RWPE2 (cell line): ENCODE measurements around the gene ADM2.

ENCODE experiments used
- ATAC-seq: fragments of 200-7000 bp; cut with Tn5 transposase; 3 replicates; pipeline ENCODE4 v1.9.1; 2021; ENCODE audit warnings: low read depth
- DNase-seq: peaks from one replicate; pipeline ENCODE4 v3.0.0-alpha.2; 2020; ENCODE audit warnings: low spot score
- H3K27ac ChIP-seq: fragments of 450-650 bp; 2 replicates; pipeline ENCODE4 v1.5.1; 2017; ENCODE audit warnings: mild to moderate bottlenecking; ENCODE audit not compliant: poor library complexity, severe bottlenecking
- H3K27me3 ChIP-seq: fragments of 250-450 bp; sonication (Bioruptor Pico); 2 replicates; pipeline ENCODE4 v1.5.1; 2021; ENCODE audit warnings: mild to moderate bottlenecking, moderate library complexity; ENCODE audit not compliant: insufficient read depth, poor library complexity, severe bottlenecking
- H3K36me3 ChIP-seq: fragments of 250-450 bp; sonication (Bioruptor Pico); 2 replicates; pipeline ENCODE4 v1.5.1; 2020; ENCODE audit warnings: low read depth, mild to moderate bottlenecking, moderate library complexity
- H3K4me1 ChIP-seq: fragments of 250-450 bp; sonication (Bioruptor Pico); 2 replicates; pipeline ENCODE4 v1.5.1; 2021; ENCODE audit warnings: mild to moderate bottlenecking, moderate library complexity; ENCODE audit not compliant: insufficient read depth, poor library complexity, severe bottlenecking
- H3K4me3 ChIP-seq: fragments of 250-450 bp; sonication (Bioruptor Pico); 2 replicates; pipeline ENCODE4 v1.5.1; 2021; ENCODE audit warnings: mild to moderate bottlenecking, moderate library complexity; ENCODE audit not compliant: severe bottlenecking
- H3K9me3 ChIP-seq: fragments of 250-450 bp; sonication (Bioruptor Pico); 2 replicates; pipeline ENCODE4 v1.5.1; 2021; ENCODE audit warnings: mild to moderate bottlenecking, moderate library complexity; ENCODE audit not compliant: severe bottlenecking
- CTCF ChIP-seq: fragments of 450-650 bp; IDR thresholded peaks from one replicate; pipeline ENCODE4 v1.5.1; 2017; ENCODE audit warnings: mild to moderate bottlenecking, moderate library complexity; ENCODE audit not compliant: poor library complexity, severe bottlenecking

Gene ADM2

GRCh38 chr22:50469377-50470305 is 11.7 kb upstream of the ADM2 start:
- Histone ChIP-seq H3K27ac (peak overlapping the region; percentile 62), H3K4me3 (no peak overlapping the region), H3K36me3 (peaks cover 27% of the 10 kb centered on the region), H3K27me3 (no peaks in the 10 kb centered on the region), H3K9me3 (no peaks in the 10 kb centered on the region), H3K4me1 (peaks cover 24% of the 10 kb centered on the region)
- TF ChIP-seq CTCF = no peak
- DNase-seq = peak; percentile 93
- peak; percentile 85 for ATAC-seq

GRCh38 chr22:50470491-50470890 is 10.9 kb upstream of the ADM2 start:
- Histone ChIP-seq H3K36me3 (peaks cover 18% of the 10 kb centered on the region), H3K9me3 (no peaks in the 10 kb centered on the region), H3K27ac (peak overlapping the region; percentile 62), H3K4me3 (no peak overlapping the region), H3K4me1 (peaks cover 24% of the 10 kb centered on the region), H3K27me3 (no peaks in the 10 kb centered on the region)
- ATAC-seq (no peak), DNase-seq (no peak)
- no peak for TF ChIP-seq CTCF

- Histone ChIP-seq H3K9me3 (no peaks in the 10 kb centered on the region), H3K4me3 (no peak overlapping the region), H3K27ac (peak overlapping the region; percentile 62), H3K4me1 (peaks cover 24% of the 10 kb centered on the region), H3K36me3 (peaks cover 10% of the 10 kb centered on the region), H3K27me3 (no peaks in the 10 kb centered on the region)
- DNase-seq (no peak), ATAC-seq (no peak)
- no peak for TF ChIP-seq CTCF
Observed at GRCh38 chr22:50471197-50471847, 10.0 kb upstream of the ADM2 start.

GRCh38 chr22:50471962-50472361 is 9.4 kb upstream of the ADM2 start:
- Histone ChIP-seq H3K36me3 (peaks cover 4% of the 10 kb centered on the region; the same call in 1 of the 2 replicates), H3K4me3 (no peak overlapping the region), H3K4me1 (peaks cover 31% of the 10 kb centered on the region), H3K27ac (peak overlapping the region; percentile 62), H3K9me3 (no peaks in the 10 kb centered on the region), H3K27me3 (no peaks in the 10 kb centered on the region)
- DNase-seq (no peak), ATAC-seq (no peak)
- no peak for TF ChIP-seq CTCF
